Measurements from ENCODE around the gene GFER.
"Not testable (repeated sequence)": the region's sequence is repeated elsewhere in the genome, so short reads cannot be mapped to it uniquely, and the experiment has no call there.

Gene GFER

DNA sequence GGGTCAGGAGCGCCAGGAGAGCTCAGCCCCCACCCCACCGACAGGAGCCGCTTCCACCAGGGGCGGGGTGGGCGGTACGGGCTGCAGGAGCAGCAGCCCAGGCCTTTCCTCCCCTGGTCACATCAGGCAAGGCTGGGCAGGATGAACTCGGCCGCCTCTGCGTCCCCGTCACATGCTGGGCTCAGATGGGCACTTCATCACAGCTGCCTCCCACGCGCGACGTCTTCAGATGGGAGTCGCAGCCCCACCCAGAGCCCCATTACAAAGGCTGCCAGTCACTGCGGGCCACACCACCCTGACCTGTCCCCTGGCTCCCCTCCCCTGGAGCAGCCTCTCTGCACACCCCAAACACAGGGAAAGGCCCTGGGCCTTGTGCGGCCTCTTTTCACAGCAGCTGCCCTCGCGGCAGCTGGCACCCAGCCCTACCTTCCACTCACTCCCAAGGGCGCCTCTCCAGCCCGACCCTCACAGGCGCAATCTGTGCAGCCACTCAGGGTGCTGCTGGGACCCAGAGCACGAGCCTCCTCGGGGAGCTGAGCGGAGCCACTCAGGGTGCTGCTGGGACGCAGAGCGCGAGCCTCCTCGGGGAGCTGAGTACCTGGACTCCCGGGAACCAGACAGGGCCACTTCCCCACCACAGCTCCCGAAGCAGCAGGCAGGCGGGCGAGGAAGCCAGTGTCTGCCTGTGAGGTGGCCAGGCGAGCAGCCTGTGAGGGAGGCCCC, 21.0 kb downstream of the GFER start:
- no peak for DNase-seq (ENCODE audit: extremely low read depth in 1 of 2, low read depth in 1 of 2)

DNA sequence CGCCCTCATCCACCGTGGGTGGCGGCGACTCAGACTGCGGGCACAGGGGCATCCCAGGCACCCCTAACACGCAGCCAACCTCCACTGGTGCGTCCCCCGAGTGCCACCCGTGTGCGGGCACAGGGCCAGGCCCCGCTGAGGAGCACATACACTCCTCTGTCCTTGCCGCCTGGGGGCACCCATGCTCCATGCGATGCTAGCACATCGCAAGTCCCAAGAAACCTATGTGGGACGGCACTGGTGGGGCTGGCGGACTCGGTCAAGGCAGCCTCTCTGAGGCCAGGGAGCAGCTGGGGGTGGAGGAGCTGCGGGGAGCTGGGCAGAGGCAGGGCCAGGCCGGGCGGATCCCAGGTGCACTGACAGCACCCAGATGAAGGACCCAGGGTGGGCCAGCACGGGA, 21.7 kb downstream of the GFER start:
- DNase-seq (ENCODE audit: extremely low read depth in 1 of 2, low read depth in 1 of 2): no peak

DNA sequence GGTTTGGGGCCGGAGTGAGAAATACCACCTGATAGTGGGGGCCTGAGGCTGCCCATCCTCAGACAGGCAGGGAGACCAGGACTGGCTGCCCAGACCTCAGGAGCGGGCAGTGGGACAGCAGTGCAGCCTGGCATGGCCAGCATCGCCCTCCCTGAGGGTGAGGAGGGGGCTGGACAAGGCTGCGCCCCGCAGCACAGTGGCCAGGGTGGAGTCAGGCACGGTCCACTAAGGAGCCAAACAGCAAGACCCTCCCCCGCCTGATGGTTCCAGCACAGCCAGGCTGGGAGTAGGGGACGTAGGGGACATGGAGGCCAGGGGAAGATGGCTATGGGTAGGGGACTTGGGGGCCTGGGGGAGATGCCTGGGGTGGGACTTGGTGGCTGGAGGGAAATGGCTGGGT, 22.3 kb downstream of the GFER start:
- no peak for DNase-seq (ENCODE audit: extremely low read depth in 1 of 2, low read depth in 1 of 2)

DNA sequence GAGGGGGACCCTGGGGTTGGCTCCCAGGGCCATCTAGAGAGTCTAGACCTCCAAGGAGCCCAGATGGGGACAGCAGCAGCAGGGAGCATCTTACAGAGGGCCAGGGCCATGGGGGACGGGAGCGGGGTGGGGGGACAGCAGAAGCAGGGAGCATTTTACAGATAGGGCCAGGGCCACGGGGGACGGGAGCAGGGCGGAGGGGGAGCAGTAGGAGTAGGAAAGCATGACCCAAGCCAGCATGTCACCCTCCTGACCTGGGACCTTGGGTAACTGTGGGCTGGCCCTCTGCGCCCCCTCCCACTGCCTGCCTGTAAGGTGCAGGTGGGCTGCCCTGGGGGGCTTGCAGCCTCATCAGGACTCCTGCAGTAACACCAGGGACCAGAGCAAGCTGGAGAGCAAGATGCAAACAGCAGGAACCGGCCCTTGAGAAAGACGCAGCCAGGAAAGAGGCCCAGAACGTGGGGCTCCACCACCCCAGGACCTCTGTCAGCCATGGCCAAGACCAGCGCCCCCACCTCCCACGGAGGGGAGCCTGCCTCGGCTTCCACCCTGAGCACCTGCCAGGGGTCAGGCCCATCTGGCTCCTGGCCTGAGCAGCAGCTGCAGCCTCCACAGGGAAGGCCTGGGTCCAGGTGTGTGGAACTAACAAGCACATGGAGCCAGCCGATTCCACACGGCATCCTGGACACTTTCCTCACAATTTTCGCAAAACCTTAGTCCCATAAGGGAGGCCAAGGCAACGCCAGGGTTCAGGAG, 23.3 kb downstream of the GFER start:
- no peak for DNase-seq (ENCODE audit: extremely low read depth in 1 of 2, low read depth in 1 of 2)

DNA sequence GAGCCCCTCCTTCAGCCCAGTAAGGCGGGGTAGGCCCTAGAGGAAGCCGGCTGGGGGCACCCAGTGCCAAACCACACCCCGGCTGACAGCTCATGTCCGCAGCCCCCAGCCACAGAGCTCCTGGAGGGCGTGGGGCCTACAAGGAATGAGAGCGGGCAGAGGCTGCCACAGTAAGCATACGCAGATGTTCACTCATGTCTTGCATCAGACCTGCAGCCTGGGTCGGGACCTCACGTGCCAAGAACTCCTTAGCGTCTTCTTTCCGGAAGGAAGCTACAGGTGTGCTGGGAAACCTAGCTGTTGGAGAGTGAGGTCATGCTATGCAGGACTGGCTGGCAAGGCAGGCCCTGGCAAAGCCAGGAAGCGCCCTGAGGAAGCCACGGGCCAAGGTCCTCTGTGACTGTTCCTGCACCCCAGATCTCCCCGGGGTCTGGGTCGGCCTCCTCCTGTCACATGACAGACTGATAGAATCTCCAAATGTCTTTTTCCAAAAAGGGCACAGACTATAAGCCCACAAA, 24.1 kb downstream of the GFER start:
- no peak for DNase-seq (ENCODE audit: extremely low read depth in 1 of 2, low read depth in 1 of 2)

DNA sequence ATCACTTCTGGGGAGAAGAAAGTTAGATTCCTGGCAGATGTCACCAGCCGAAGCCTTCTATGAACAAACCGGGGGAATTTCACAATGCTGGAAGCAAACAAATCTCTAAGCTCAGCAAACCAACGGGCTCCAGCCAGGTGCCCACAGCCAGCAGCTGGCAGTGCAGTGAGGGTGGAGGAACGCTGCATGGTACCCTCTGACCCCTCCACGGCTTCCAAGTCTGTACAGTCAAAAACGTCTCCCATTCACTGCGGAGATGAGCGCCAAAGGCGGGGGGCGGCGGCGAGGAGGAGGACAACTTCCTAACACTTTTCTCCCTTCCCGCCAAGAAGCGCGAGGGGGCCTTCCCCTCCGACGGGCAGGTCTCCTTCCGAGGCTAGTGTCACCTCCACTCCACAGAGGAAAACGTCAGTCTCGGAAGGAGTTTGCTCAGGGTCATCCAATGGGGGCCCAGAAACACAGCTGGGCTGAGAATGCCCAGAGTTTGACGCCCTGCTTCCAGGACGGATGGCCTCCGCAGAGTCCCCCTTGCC, 24.7 kb downstream of the GFER start:
- DNase-seq (ENCODE audit: extremely low read depth in 1 of 2, low read depth in 1 of 2): no peak

DNA sequence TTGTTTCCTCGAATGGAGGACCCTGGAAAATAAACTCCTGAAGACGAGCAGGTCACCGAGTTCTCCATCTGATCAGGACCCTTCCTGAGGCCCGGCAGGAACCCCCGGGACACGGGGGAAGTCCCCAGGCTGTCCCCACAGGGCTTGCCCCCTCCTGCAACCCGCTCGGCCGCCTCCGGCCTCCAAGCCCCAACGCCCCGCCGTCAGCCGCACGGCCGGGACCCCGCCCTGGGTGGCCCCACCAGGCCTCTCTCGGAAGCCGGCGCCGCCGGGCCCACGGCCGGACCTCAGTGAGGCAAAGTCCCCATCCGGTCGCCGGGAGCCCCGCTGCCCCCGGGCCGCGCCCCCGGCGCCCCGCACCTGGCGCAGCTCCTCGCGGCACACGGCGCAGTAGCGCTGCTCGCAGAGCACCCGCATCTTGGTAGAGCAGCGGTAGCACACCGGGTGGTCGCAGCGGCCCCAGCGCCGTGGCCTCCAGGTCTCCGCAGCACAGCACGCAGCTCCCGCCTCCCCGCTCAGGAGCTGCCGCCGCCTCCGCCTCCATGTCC, 25.2 kb downstream of the GFER start:
- DNase-seq (ENCODE audit: extremely low read depth in 1 of 2, low read depth in 1 of 2): no peak

DNA sequence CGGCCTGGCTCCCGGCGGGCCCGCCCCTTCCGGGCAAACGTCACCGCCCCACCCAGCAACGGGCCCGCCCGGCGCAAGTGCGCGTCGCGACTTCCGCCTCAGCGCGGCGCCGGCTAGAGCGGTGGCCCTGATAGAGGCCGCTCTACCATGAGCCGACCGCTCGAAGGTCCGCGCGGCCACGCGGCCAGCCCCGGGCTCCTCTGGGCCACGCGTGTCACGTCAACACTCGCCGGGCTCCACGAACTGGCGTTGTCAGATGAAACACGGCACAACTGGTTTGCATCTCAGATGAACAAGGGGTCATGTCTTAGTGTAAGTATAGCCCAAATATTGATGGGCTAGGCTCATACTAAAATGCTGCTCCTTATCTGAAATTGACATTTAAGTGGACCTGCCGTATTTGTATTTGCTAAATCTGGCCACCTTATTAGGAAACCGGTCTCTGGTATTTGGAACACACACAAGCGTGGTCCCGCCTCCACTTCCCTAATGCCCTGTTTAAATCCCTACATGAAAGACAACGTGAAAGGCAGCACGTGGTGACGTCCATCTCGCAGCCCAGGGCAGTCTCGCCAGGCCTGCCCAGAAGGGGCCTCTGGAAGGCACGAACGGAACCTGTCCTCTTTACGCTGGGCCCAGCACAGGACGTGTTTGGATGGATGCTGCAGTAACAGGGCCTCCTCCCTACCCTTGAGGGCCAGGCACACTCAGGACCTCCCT, 26.0 kb downstream of the GFER start, which contains the start of gene ZNF598:
Gene ZNF598, minus strand, starts transcription at position 31 of the 720 bp plus-strand sequence.
- peak in 1 of 2 donors; percentile 69 for DNase-seq (ENCODE audit: extremely low read depth in 1 of 2, low read depth in 1 of 2)

DNA sequence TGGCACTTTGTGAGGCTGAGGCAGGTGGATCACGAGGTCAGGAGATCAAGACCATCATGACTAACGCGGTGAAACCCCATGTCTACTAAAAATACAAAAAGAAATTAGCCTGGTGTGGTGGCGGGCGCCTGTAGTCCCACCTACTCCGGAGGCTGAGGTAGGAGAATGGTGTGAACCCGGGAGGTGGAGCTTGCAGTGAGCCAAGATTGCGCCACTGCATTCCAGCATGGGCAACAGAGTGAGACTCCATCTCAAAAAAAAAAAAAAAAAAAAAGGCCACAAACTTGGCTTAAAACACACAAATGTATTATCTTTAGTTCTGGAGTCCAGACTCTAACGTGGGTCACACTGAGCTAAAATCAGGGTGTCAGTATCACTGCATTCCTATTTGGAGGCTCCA, 27.7 kb downstream of the GFER start:
- DNase-seq (ENCODE audit: extremely low read depth in 1 of 2, low read depth in 1 of 2): not testable (repeated sequence)

DNA sequence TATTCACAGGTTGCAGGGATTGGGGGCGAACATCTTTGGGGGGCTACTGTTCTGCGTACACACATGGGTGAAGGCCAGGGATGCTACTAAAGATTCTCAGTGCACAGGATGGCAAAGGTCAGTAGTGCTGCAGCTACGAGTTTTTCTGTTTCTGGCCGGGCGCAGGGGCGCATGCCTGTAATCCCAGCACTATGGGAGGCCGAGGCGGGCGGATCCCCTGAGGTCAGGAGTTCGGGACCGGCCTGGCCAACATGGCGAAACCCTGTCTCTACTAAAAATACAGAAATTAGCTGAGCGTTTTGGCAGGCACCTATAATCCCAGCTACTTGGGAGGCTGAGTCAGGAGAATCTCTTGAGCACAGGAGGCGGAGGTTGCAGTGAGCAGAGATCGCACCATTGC, 29.5 kb downstream of the GFER start:
- no peak for DNase-seq (ENCODE audit: extremely low read depth in 1 of 2, low read depth in 1 of 2)

DNA sequence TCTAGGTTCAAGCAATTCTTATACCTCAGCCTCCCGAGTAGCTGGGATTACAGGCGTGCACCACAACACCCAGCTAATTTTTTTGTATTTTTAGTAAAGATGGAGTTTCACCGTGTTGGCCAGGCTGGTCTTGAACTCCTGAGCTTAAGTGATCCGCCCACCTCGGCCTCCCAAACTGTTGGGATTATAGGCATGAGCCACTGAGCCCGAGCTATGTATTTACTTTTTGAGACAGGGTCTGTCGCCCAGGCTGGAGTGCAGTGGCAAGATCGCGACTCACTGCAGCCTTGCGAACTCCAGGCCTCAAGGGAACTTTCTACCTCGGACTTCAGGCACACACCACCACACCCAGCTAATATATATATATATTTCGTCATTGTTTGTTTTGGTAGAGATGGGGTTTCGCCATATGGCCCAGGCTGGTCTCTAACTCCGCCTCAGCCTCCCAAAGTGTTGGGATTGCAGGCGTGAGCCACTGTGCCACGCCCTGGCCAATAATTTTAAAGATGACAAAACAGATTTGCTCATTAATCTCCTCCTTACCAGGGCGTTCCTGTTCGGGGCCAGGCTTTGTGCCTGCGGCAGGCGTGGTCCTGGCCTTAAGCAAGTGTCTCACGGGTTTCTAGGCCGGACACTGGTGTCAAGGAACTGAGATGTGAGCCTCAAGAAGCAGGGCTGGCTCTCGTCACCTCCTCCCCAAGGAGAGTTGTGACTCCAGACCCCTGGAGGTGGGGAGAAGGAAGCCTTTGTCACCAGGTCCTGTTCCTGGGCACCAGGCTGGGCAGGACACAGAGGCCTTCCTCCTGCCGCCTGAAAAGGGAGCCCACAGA, 31.3 kb downstream of the GFER start:
- DNase-seq (ENCODE audit: extremely low read depth in 1 of 2, low read depth in 1 of 2): no peak

DNA sequence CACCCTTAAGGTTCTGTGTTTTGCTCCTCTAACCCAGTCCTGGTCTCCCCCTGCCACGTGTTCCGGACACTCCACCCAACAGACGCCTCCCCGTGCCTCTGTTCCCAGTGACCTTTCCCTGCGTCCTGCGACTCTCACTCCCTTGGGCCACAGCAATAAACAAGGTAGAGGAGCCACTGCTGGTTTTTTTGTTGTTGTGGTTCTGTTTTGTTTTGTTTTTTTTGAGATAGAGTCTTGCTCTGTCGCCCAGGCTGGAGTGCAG, 31.9 kb downstream of the GFER start:
- no peak for DNase-seq (ENCODE audit: extremely low read depth in 1 of 2, low read depth in 1 of 2)

DNA sequence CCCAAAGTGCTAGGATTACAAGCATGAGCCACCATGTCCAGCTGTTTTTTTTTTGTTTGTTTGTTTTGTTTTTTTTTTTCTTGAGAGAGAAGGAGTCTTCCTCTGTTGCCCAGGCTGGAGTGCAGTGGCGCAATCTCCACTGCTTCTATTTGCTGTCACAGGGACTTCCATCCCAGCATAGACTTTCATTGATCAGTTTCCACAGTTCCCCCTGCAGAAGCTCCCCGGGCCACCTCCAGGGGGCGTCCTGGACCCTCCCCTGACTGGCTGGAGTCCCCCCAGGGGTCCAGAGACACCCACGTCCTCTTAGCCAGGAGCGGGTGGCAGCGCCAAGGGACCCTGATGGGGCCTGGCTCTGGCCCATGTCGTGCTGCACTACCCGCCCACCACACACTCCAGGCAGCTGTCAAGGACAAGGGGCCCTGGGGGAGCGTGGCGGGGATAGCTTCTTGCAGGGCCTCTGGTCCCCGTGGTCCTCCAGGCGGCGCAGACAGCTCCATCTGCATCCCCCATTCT, 32.5 kb downstream of the GFER start:
- no peak for DNase-seq (ENCODE audit: extremely low read depth in 1 of 2, low read depth in 1 of 2)

DNA sequence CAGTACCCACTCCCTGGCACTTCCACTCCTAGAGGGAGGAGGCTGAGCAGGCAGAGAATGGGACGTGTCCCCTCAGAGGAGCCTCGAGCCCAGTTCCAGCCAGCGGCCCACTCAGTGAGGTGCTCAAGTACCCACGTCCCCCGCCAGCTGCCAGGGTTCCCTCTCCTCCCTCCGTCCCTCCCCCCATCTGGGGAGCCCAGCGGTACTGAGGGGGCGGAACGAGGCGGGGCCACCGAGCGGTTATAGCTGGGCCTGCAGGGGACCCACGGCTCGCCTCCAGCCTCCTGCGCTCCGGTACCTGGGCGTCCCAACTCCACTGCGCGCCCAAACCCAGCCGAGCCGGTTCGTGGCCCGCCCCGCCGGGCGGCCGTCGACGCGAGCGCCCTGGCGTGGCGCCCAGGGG, 35.5 kb downstream of the GFER start, which contains the start of gene NPW:
Gene NPW, plus strand, starts transcription at position 268 of the 403 bp plus-strand sequence.
- no peak for DNase-seq (ENCODE audit: extremely low read depth in 1 of 2, low read depth in 1 of 2)

DNA sequence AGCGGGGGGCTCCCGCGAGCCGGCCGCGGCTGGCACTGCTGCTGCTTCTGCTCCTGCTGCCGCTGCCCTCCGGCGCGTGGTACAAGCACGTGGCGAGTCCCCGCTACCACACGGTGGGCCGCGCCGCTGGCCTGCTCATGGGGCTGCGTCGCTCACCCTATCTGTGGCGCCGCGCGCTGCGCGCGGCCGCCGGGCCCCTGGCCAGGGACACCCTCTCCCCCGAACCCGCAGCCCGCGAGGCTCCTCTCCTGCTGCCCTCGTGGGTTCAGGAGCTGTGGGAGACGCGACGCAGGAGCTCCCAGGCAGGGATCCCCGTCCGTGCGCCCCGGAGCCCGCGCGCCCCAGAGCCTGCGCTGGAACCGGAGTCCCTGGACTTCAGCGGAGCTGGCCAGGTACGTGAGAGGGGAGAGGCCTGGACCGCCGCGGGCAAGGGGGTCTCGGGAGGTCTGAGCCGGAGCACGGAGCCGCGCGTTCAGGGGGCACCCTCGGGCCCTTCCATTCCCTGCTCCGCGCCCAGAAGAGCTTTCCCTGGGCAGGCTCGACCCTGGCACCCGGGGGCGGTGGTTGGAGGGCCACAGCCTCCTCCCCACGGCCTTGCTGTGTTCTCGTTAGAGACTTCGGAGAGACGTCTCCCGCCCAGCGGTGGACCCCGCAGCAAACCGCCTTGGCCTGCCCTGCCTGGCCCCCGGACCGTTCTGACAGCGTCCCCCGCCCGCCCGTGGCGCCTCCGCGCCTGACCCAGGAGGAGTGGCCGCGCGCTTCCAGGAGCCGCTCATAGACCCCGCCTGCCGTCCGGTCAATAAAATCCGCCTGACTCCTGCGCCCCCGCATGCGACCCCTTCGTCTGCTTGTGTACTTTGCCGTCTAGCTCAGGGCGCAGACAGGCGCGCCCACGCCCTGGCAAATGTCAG, 36.2 kb downstream of the GFER start:
- no peak for DNase-seq (ENCODE audit: extremely low read depth in 1 of 2, low read depth in 1 of 2)

DNA sequence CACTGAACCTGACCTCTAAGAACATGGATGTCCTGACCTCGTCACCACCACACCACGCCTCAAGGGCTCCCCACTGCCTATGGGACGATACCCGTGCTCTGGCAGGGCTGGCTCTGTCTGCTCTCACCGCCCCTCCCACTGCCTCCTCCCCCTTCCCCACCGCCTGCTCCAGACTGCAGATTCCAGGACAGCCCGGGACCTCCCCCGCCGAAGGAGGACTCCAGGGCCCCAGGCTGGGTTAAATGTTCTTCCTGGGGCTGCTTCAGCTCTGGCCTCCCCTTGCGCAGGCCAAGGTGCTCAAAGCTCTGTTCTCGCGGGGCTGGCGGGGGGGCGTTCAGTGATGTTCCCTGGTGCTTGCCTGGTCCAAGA, 38.7 kb downstream of the GFER start:
- DNase-seq (ENCODE audit: extremely low read depth in 1 of 2, low read depth in 1 of 2): no peak

DNA sequence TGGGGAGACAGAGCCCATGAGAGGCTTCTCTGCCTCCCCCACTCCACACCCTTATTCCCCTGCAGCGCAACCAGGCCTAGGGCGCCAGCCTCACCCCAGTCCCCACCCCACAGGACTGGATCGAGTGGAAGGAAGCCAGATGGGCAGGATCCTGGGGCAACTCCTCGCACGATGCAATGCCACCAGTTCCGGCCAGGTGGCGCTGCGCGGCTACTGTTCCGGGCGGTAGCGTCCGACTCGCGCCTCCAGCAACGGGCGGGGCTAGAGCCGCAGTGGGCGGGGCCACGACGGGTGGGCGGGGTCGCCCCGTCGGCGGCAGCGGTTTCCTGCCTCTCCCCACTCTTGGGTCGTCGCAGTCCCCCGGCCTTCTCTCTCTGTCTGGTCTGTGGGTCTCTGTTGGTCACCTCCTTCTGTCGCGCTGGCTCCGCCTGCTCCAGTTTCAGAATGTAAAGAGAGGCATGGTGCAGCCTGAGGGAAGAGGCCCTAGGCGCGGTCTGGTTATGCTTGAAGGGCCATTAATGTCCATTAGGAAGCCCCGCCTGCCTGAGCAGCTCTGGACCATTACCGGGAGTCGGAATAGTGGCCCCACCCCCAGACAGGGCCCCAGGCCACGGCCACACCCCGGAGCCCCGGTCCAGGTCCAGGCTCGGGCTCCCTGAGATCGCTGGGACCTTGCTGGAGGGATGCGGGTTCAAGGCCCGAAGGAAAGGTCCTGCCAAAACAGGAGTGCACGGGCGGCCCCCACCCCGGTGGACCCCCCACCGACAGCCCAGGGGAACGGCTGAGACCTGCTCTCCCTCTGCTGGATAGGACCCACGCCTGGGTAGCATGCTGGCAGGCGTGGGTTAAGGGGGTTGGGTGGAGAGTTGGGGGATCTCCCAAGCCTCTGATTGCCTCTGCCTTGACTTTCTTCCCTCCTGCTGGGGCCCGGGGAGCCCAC, 39.4 kb downstream of the GFER start:
- peak; percentile 84 to 87 for DNase-seq (ENCODE audit: extremely low read depth in 1 of 2, low read depth in 1 of 2)

DNA sequence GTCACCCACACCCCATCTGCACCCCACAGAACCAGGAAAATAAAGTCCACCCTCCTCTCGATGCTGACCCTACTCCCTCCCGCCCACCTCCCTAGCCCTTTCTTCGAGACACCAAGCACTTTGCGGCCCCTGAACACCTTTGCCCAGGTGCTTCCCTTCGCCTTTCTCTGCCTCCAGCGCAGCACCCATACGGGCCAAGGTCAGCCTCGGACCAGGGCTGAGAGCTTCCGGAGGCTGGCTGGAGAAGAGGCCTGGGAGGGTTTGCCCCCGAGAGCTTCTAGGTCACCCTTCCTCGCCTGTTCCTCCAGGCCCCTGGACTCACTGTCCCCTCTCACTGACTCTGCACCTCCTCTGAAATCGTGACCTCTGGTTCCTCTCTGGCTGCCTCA, 40.0 kb downstream of the GFER start:
- DNase-seq (ENCODE audit: extremely low read depth in 1 of 2, low read depth in 1 of 2): no peak

All from stimulated activated CD8-positive, alpha-beta memory T cell treated with anti-CD3 and anti-CD28 coated beads, Interleukin-7, amount 100 ng/mL, for 48 hours (primary cell).